Measurements from ENCODE around the gene CRKL. TPM values are rescaled to one million over a fixed set of nuclear protein-coding genes. Genes with fewer than 3 reads are reported as not detected.
"Not testable (repeated sequence)": the region's sequence is repeated elsewhere in the genome, so short reads cannot be mapped to it uniquely, and the experiment has no call there.

CRKL gene
- total RNA-seq, 1 donor from 2014 or later: 59.5 TPM

DNA sequence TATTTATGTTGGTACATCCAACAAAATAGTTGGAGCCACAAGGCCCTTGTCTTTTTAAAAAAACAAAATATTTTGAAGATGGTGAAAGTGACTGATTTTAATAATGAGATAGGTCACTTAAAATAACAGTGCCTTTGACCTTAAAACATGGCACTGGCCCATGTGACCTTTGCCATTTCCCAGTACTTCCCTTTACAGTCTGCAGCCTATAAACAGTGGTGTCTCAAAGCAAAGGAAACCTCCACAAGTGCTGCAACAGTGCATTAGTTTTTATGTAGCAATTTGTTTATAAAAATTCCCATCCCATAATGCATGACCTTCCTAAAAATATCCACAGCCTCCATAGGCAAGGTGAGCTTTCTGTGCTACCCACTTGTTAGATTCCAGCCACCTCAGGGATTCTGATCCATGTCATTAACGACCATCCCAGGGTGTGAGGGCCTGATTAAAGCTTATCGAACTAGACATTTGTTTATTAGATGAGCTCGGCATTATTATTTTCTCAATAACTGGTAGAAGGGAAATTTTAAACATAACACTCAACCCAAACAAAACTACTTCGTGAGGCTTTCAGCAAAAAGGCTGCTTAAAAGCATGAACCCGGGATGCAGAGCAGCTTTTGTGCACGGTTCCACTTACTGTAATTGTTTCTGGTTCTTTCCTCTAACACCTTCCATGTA lies 28.0 kb upstream of the CRKL start:
- Mint-ChIP-seq H3K27ac (ENCODE audit: unreplicated experiment) (no peak overlapping the region), H3K27me3 (ENCODE audit: low read depth, unreplicated experiment) (no peaks in the 10 kb centered on the region), H3K36me3 (ENCODE audit: low read depth, unreplicated experiment) (peaks cover 13% of the 10 kb centered on the region), H3K4me1 (ENCODE audit: low read depth, unreplicated experiment) (peaks cover 7% of the 10 kb centered on the region), H3K4me3 (ENCODE audit: unreplicated experiment) (no peak overlapping the region), H3K9me3 (ENCODE audit: unreplicated experiment) (no peaks in the 10 kb centered on the region)
- FAIRE-seq (no peak), DNase-seq (ENCODE audit: low read depth) (no peak)
- H4K20me1 ChIP-seq (ENCODE audit: insufficient read depth, low read length): peaks cover 10% of the 10 kb centered on the region
- no peaks in the 10 kb centered on the region for H3K27me3 ChIP-seq (ENCODE audit: insufficient read depth, low read length)
- no peak overlapping the region for H3K4me2 ChIP-seq (ENCODE audit: low read length)
- H3K4me1 ChIP-seq (ENCODE audit: insufficient read depth, low read length): no peaks in the 10 kb centered on the region
- no peak overlapping the region for H3K9ac ChIP-seq (ENCODE audit: low read length)
- no peaks in the 10 kb centered on the region for H3K9me3 ChIP-seq (ENCODE audit: insufficient read depth, low read depth, low read length)
- no peak overlapping the region for H3K4me3 ChIP-seq (ENCODE audit: insufficient read depth, low read depth, low read length)
- H3K27ac ChIP-seq (ENCODE audit: low read depth, low read length): no peak overlapping the region
- no peak overlapping the region for H2AFZ ChIP-seq (ENCODE audit: low read depth, low read length)
- TF ChIP-seq EZH2 (IDR thresholded peaks at IDR 0.05; ENCODE audit: insufficient read depth, low read length): no peak
- TF ChIP-seq, protein P1, sequence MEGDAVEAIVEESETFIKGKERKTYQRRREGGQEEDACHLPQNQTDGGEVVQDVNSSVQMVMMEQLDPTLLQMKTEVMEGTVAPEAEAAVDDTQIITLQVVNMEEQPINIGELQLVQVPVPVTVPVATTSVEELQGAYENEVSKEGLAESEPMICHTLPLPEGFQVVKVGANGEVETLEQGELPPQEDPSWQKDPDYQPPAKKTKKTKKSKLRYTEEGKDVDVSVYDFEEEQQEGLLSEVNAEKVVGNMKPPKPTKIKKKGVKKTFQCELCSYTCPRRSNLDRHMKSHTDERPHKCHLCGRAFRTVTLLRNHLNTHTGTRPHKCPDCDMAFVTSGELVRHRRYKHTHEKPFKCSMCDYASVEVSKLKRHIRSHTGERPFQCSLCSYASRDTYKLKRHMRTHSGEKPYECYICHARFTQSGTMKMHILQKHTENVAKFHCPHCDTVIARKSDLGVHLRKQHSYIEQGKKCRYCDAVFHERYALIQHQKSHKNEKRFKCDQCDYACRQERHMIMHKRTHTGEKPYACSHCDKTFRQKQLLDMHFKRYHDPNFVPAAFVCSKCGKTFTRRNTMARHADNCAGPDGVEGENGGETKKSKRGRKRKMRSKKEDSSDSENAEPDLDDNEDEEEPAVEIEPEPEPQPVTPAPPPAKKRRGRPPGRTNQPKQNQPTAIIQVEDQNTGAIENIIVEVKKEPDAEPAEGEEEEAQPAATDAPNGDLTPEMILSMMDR (IDR thresholded peaks at IDR 0.05; ENCODE audit: insufficient read depth, low read depth, low read length): no peak
- H3K36me3 ChIP-seq (ENCODE audit: insufficient read depth, low read length): peaks cover 9% of the 10 kb centered on the region
- H3K79me2 ChIP-seq (ENCODE audit: insufficient read depth, low read length): no peaks in the 10 kb centered on the region

DNA sequence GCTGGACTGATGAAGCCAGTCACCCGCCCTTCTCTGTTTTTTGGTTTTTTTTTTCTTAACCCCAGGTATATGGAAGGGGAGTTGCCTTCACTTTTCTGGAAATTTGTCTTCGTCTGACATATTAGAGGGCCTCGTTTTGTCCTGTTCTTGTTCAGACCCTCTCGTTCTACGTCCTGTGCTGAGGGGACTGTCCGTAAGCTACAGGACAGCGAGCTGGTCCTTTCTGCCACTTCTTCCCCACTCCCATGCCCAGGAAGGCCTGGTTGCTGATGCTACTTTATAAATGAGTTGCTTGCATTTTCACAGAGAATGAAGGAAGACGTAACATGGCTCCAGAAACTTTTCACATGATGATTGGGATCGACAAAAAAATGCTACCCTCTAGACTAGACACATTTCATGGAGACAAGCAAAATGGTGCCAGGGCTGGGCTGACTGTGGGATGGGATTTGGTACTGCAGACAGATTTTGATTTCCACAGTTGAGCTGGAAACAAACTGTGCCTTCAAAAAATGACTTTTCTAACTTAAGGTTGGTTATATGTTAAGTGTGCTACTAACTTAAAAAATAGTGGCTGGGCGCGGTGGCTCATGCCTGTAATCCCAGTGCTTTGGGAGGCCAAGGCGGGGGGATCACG lies 27.2 kb upstream of the CRKL start:
- no peaks in the 10 kb centered on the region for H3K9me3 Mint-ChIP-seq (ENCODE audit: unreplicated experiment)
- no peak overlapping the region for H3K4me3 Mint-ChIP-seq (ENCODE audit: unreplicated experiment)
- no peak for FAIRE-seq
- H3K4me2 ChIP-seq (ENCODE audit: low read length): no peak overlapping the region
- DNase-seq (ENCODE audit: low read depth): no peak
- no peak overlapping the region for H3K9ac ChIP-seq (ENCODE audit: low read length)
- H3K36me3 ChIP-seq (ENCODE audit: insufficient read depth, low read length): peaks cover 9% of the 10 kb centered on the region
- no peak overlapping the region for H3K27ac ChIP-seq (ENCODE audit: low read depth, low read length)
- no peaks in the 10 kb centered on the region for H3K79me2 ChIP-seq (ENCODE audit: insufficient read depth, low read length)
- H3K9me3 ChIP-seq (ENCODE audit: insufficient read depth, low read depth, low read length): no peaks in the 10 kb centered on the region
- H2AFZ ChIP-seq (ENCODE audit: low read depth, low read length): no peak overlapping the region
- H3K4me3 ChIP-seq (ENCODE audit: insufficient read depth, low read depth, low read length): no peak overlapping the region
- peaks cover 13% of the 10 kb centered on the region for H3K36me3 Mint-ChIP-seq (ENCODE audit: low read depth, unreplicated experiment)
- peaks cover 7% of the 10 kb centered on the region for H3K4me1 Mint-ChIP-seq (ENCODE audit: low read depth, unreplicated experiment)
- no peaks in the 10 kb centered on the region for H3K27me3 Mint-ChIP-seq (ENCODE audit: low read depth, unreplicated experiment)
- no peaks in the 10 kb centered on the region for H3K4me1 ChIP-seq (ENCODE audit: insufficient read depth, low read length)
- TF ChIP-seq EZH2 (IDR thresholded peaks at IDR 0.05; ENCODE audit: insufficient read depth, low read length): no peak
- TF ChIP-seq, protein P1 (IDR thresholded peaks at IDR 0.05; ENCODE audit: insufficient read depth, low read depth, low read length): no peak
- H4K20me1 ChIP-seq (ENCODE audit: insufficient read depth, low read length): peaks cover 7% of the 10 kb centered on the region
- no peaks in the 10 kb centered on the region for H3K27me3 ChIP-seq (ENCODE audit: insufficient read depth, low read length)
- H3K27ac Mint-ChIP-seq (ENCODE audit: unreplicated experiment): no peak overlapping the region

DNA sequence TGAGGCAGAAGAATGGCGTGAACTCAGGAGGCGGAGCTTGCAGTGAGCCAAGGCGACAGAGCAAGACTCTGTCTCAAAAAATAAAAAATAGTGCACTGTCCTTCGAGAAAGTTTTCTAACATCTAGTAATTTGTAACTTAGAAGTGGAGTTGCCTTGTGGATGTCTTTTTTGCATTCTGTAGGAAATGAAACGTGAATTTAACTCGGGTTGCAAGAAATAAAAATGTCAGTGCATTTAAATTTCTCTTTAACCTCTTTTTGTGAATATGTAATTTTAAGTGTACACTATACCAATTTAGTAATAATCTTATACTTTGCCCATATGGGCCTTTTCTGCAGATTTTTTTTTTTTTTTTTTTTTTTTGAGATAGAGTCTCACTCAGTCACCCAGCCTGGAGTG lies 26.2 kb upstream of the CRKL start:
- Histone ChIP-seq H4K20me1 (ENCODE audit: insufficient read depth, low read length) (peaks cover 3% of the 10 kb centered on the region), H3K27me3 (ENCODE audit: insufficient read depth, low read length) (no peaks in the 10 kb centered on the region), H2AFZ (ENCODE audit: low read depth, low read length) (no peak overlapping the region), H3K4me3 (ENCODE audit: insufficient read depth, low read depth, low read length) (no peak overlapping the region), H3K4me2 (ENCODE audit: low read length) (no peak overlapping the region), H3K9ac (ENCODE audit: low read length) (no peak overlapping the region), H3K27ac (ENCODE audit: low read depth, low read length) (no peak overlapping the region), H3K79me2 (ENCODE audit: insufficient read depth, low read length) (no peaks in the 10 kb centered on the region), H3K36me3 (ENCODE audit: insufficient read depth, low read length) (peaks cover 9% of the 10 kb centered on the region), H3K9me3 (ENCODE audit: insufficient read depth, low read depth, low read length) (no peaks in the 10 kb centered on the region), H3K4me1 (ENCODE audit: insufficient read depth, low read length) (no peaks in the 10 kb centered on the region)
- TF ChIP-seq EZH2 (IDR thresholded peaks at IDR 0.05; ENCODE audit: insufficient read depth, low read length): no peak
- H3K36me3 Mint-ChIP-seq (ENCODE audit: low read depth, unreplicated experiment): peaks cover 10% of the 10 kb centered on the region
- no peak for FAIRE-seq
- no peak for DNase-seq (ENCODE audit: low read depth)
- H3K9me3 Mint-ChIP-seq (ENCODE audit: unreplicated experiment): peaks cover 3% of the 10 kb centered on the region
- H3K27ac Mint-ChIP-seq (ENCODE audit: unreplicated experiment): no peak overlapping the region
- H3K4me1 Mint-ChIP-seq (ENCODE audit: low read depth, unreplicated experiment): peaks cover 7% of the 10 kb centered on the region
- no peak overlapping the region for H3K4me3 Mint-ChIP-seq (ENCODE audit: unreplicated experiment)
- peaks cover 2% of the 10 kb centered on the region for H3K27me3 Mint-ChIP-seq (ENCODE audit: low read depth, unreplicated experiment)

DNA sequence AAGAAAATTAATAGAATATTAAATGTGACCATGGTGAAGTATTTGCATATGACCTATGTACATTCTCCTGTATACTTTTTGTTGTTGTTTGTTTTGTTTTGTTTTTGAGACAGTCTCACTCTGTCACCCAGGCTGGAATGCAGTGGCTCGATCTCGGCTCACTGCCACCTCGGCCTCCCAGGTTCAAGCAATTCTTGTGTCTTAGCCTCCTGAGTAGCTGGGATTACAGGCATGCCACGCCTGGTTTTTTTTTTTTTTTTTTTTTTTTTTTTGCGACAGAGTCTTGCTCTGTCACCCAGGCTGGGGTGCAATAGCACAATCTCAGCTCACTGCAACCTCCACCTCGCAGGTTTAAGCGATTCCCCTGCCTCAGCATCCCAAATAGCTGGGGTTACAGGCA lies 19.5 kb upstream of the CRKL start:
- H3K4me3 Mint-ChIP-seq (ENCODE audit: unreplicated experiment); H3K27me3 ChIP-seq (ENCODE audit: insufficient read depth, low read length); DNase-seq (ENCODE audit: low read depth); H3K27ac Mint-ChIP-seq (ENCODE audit: unreplicated experiment); H3K4me1 ChIP-seq (ENCODE audit: insufficient read depth, low read length); FAIRE-seq; H3K4me3 ChIP-seq (ENCODE audit: insufficient read depth, low read depth, low read length); H3K4me2 ChIP-seq (ENCODE audit: low read length); H3K27me3 Mint-ChIP-seq (ENCODE audit: low read depth, unreplicated experiment); H3K27ac ChIP-seq (ENCODE audit: low read depth, low read length); H3K9me3 Mint-ChIP-seq (ENCODE audit: unreplicated experiment); H2AFZ ChIP-seq (ENCODE audit: low read depth, low read length); H3K79me2 ChIP-seq (ENCODE audit: insufficient read depth, low read length); H3K9me3 ChIP-seq (ENCODE audit: insufficient read depth, low read depth, low read length); H3K4me1 Mint-ChIP-seq (ENCODE audit: low read depth, unreplicated experiment); H3K36me3 ChIP-seq (ENCODE audit: insufficient read depth, low read length); H3K9ac ChIP-seq (ENCODE audit: low read length); H4K20me1 ChIP-seq (ENCODE audit: insufficient read depth, low read length); H3K36me3 Mint-ChIP-seq (ENCODE audit: low read depth, unreplicated experiment): not testable (repeated sequence)

All from astrocyte (in vitro differentiated cells and primary cell).